NOMO-1 treated with dmso at 0.1 percent for 144 hours (cell line): Measurements from ENCODE around the gene RBM20.

ENCODE experiments used
- DNase-seq: peaks from one replicate; lab custom pipeline; 2025; ENCODE audit not compliant: unreplicated experiment; lab: John Stamatoyannopoulos, UW

RBM20 gene

GRCh38 chr10:110671788-110672579, 27.8 kb downstream of the RBM20 start:
- DNase-seq, result peak; percentile 71

GRCh38 chr10:110672580-110672919, 28.4 kb downstream of the RBM20 start:
- no peak for DNase-seq

- no peak for DNase-seq
Observed at GRCh38 chr10:110676016-110676415, 31.9 kb downstream of the RBM20 start.

- DNase-seq, result no peak
Observed at GRCh38 chr10:110679486-110680272, 35.5 kb downstream of the RBM20 start.

- no peak for DNase-seq
Observed at GRCh38 chr10:110680273-110681020, 36.3 kb downstream of the RBM20 start.

- no peak for DNase-seq
Observed at GRCh38 chr10:110681023-110681681, 37.0 kb downstream of the RBM20 start.

GRCh38 chr10:110682348-110682747, 38.2 kb downstream of the RBM20 start:
- DNase-seq, result no peak

GRCh38 chr10:110684800-110685446, 40.8 kb downstream of the RBM20 start:
- no peak for DNase-seq

- no peak for DNase-seq
Observed at GRCh38 chr10:110686047-110686446, 41.9 kb downstream of the RBM20 start.

GRCh38 chr10:110686949-110687348, 42.8 kb downstream of the RBM20 start:
- no peak for DNase-seq

GRCh38 chr10:110687400-110687799, 43.3 kb downstream of the RBM20 start:
- DNase-seq, result no peak

- DNase-seq, result no peak
Observed at GRCh38 chr10:110691139-110691538, 47.0 kb downstream of the RBM20 start.

- no peak for DNase-seq
Observed at GRCh38 chr10:110694263-110694662, 50.1 kb downstream of the RBM20 start.

GRCh38 chr10:110694820-110695538, 50.8 kb downstream of the RBM20 start:
- DNase-seq, result no peak

GRCh38 chr10:110695539-110695886, 51.4 kb downstream of the RBM20 start:
- DNase-seq, result no peak

GRCh38 chr10:110696436-110696835, 52.3 kb downstream of the RBM20 start:
- no peak for DNase-seq

GRCh38 chr10:110698340-110698739, 54.2 kb downstream of the RBM20 start:
- no peak for DNase-seq

- no peak for DNase-seq
Observed at GRCh38 chr10:110698782-110699201, 54.7 kb downstream of the RBM20 start.

- DNase-seq, result no peak
Observed at GRCh38 chr10:110699859-110700468, 55.8 kb downstream of the RBM20 start.
